Measurements from ENCODE around the gene SMIM14.
"Not testable (repeated sequence)": the region's sequence is repeated elsewhere in the genome, so short reads cannot be mapped to it uniquely, and the experiment has no call there.

Gene SMIM14

GRCh38 chr4:39638354-39639239 is at the start of gene SMIM14:
TSS of gene SMIM14 (minus strand) at chr4:39638865. CDS start at chr4:39605145, 33,720 bp downstream.
- Histone ChIP-seq H3K4me1 (ENCODE audit: insufficient read depth, low read length) (peaks cover 31% of the 10 kb centered on the region), H3K27ac (ENCODE audit: low read length) (peak within 1 kb of the TSS; percentile 44), H3K4me3 (ENCODE audit: low read length) (peak within 1 kb of the TSS; percentile 73)

GRCh38 chr4:39687014-39687413 is 48.3 kb upstream of the SMIM14 start:
- H3K27me3 ChIP-seq (ENCODE audit: insufficient read depth, low read length): no peaks in the 10 kb centered on the region
- no peaks in the 10 kb centered on the region for H3K36me3 ChIP-seq (ENCODE audit: insufficient read depth, low read depth, low read length)
- H3K9ac ChIP-seq (ENCODE audit: low read depth, low read length): no peak overlapping the region
- no peak overlapping the region for H3K4me3 ChIP-seq (ENCODE audit: low read length)
- H3K9me3 ChIP-seq (ENCODE audit: insufficient read depth, low read depth, low read length): no peaks in the 10 kb centered on the region
- H3K27ac ChIP-seq (ENCODE audit: low read length): no peak overlapping the region
- H3K4me1 ChIP-seq (ENCODE audit: insufficient read depth, low read length): no peaks in the 10 kb centered on the region

More at GRCh38 chr4:39638354-39639239, at the start of gene SMIM14:
- Histone ChIP-seq H3K9me3 (ENCODE audit: insufficient read depth, low read depth, low read length) (no peaks in the 10 kb centered on the region), H3K36me3 (ENCODE audit: insufficient read depth, low read depth, low read length) (no peaks in the 10 kb centered on the region), H3K27me3 (ENCODE audit: insufficient read depth, low read length) (no peaks in the 10 kb centered on the region), H3K9ac (ENCODE audit: low read depth, low read length) (peak within 1 kb of the TSS; percentile 82)

- Histone ChIP-seq H3K4me3 (ENCODE audit: low read length) (no peak overlapping the region), H3K9ac (ENCODE audit: low read depth, low read length) (no peak overlapping the region), H3K36me3 (ENCODE audit: insufficient read depth, low read depth, low read length) (no peaks in the 10 kb centered on the region), H3K9me3 (ENCODE audit: insufficient read depth, low read depth, low read length) (no peaks in the 10 kb centered on the region), H3K27ac (ENCODE audit: low read length) (no peak overlapping the region), H3K4me1 (ENCODE audit: insufficient read depth, low read length) (no peaks in the 10 kb centered on the region), H3K27me3 (ENCODE audit: insufficient read depth, low read length) (no peaks in the 10 kb centered on the region)
Observed at GRCh38 chr4:39685990-39686389, 47.3 kb upstream of the SMIM14 start.

GRCh38 chr4:39682138-39682537 is 43.5 kb upstream of the SMIM14 start:
- no peaks in the 10 kb centered on the region for H3K36me3 ChIP-seq (ENCODE audit: insufficient read depth, low read depth, low read length)
- no peaks in the 10 kb centered on the region for H3K4me1 ChIP-seq (ENCODE audit: insufficient read depth, low read length)
- no peaks in the 10 kb centered on the region for H3K9me3 ChIP-seq (ENCODE audit: insufficient read depth, low read depth, low read length)
- H3K9ac ChIP-seq (ENCODE audit: low read depth, low read length): no peak overlapping the region
- H3K27ac ChIP-seq (ENCODE audit: low read length): no peak overlapping the region
- H3K4me3 ChIP-seq (ENCODE audit: low read length): no peak overlapping the region
- H3K27me3 ChIP-seq (ENCODE audit: insufficient read depth, low read length): no peaks in the 10 kb centered on the region

- H3K4me1 ChIP-seq (ENCODE audit: insufficient read depth, low read length); H3K27me3 ChIP-seq (ENCODE audit: insufficient read depth, low read length); H3K27ac ChIP-seq (ENCODE audit: low read length); H3K9me3 ChIP-seq (ENCODE audit: insufficient read depth, low read depth, low read length); H3K36me3 ChIP-seq (ENCODE audit: insufficient read depth, low read depth, low read length); H3K4me3 ChIP-seq (ENCODE audit: low read length); H3K9ac ChIP-seq (ENCODE audit: low read depth, low read length): not testable (repeated sequence)
Observed at GRCh38 chr4:39681003-39681402, 42.3 kb upstream of the SMIM14 start.

GRCh38 chr4:39675681-39676080 is 37.0 kb upstream of the SMIM14 start:
- not testable (repeated sequence) for H3K9ac ChIP-seq (ENCODE audit: low read depth, low read length); H3K27me3 ChIP-seq (ENCODE audit: insufficient read depth, low read length); H3K4me3 ChIP-seq (ENCODE audit: low read length); H3K36me3 ChIP-seq (ENCODE audit: insufficient read depth, low read depth, low read length); H3K27ac ChIP-seq (ENCODE audit: low read length); H3K9me3 ChIP-seq (ENCODE audit: insufficient read depth, low read depth, low read length); H3K4me1 ChIP-seq (ENCODE audit: insufficient read depth, low read length)

GRCh38 chr4:39670296-39670695 is 31.6 kb upstream of the SMIM14 start:
- not testable (repeated sequence) for H3K4me1 ChIP-seq (ENCODE audit: insufficient read depth, low read length); H3K9me3 ChIP-seq (ENCODE audit: insufficient read depth, low read depth, low read length); H3K27me3 ChIP-seq (ENCODE audit: insufficient read depth, low read length); H3K9ac ChIP-seq (ENCODE audit: low read depth, low read length); H3K36me3 ChIP-seq (ENCODE audit: insufficient read depth, low read depth, low read length); H3K4me3 ChIP-seq (ENCODE audit: low read length); H3K27ac ChIP-seq (ENCODE audit: low read length)

- H3K4me1 ChIP-seq (ENCODE audit: insufficient read depth, low read length): no peaks in the 10 kb centered on the region
- no peaks in the 10 kb centered on the region for H3K9me3 ChIP-seq (ENCODE audit: insufficient read depth, low read depth, low read length)
- H3K4me3 ChIP-seq (ENCODE audit: low read length): no peak overlapping the region
- H3K36me3 ChIP-seq (ENCODE audit: insufficient read depth, low read depth, low read length): no peaks in the 10 kb centered on the region
- H3K27ac ChIP-seq (ENCODE audit: low read length): no peak overlapping the region
- no peaks in the 10 kb centered on the region for H3K27me3 ChIP-seq (ENCODE audit: insufficient read depth, low read length)
- no peak overlapping the region for H3K9ac ChIP-seq (ENCODE audit: low read depth, low read length)
Observed at GRCh38 chr4:39668887-39669286, 30.2 kb upstream of the SMIM14 start.

- H3K4me1 ChIP-seq (ENCODE audit: insufficient read depth, low read length): no peaks in the 10 kb centered on the region
- H3K9ac ChIP-seq (ENCODE audit: low read depth, low read length): no peak overlapping the region
- no peak overlapping the region for H3K4me3 ChIP-seq (ENCODE audit: low read length)
- H3K36me3 ChIP-seq (ENCODE audit: insufficient read depth, low read depth, low read length): no peaks in the 10 kb centered on the region
- H3K27ac ChIP-seq (ENCODE audit: low read length): no peak overlapping the region
- no peaks in the 10 kb centered on the region for H3K27me3 ChIP-seq (ENCODE audit: insufficient read depth, low read length)
- H3K9me3 ChIP-seq (ENCODE audit: insufficient read depth, low read depth, low read length): no peaks in the 10 kb centered on the region
Observed at GRCh38 chr4:39667706-39668105, 29.0 kb upstream of the SMIM14 start.

- Histone ChIP-seq H3K36me3 (ENCODE audit: insufficient read depth, low read depth, low read length) (no peaks in the 10 kb centered on the region), H3K9me3 (ENCODE audit: insufficient read depth, low read depth, low read length) (no peaks in the 10 kb centered on the region), H3K27ac (ENCODE audit: low read length) (no peak overlapping the region), H3K4me1 (ENCODE audit: insufficient read depth, low read length) (no peaks in the 10 kb centered on the region), H3K27me3 (ENCODE audit: insufficient read depth, low read length) (no peaks in the 10 kb centered on the region), H3K4me3 (ENCODE audit: low read length) (no peak overlapping the region), H3K9ac (ENCODE audit: low read depth, low read length) (no peak overlapping the region)
Observed at GRCh38 chr4:39664828-39665731, 26.4 kb upstream of the SMIM14 start.

- Histone ChIP-seq H3K9ac (ENCODE audit: low read depth, low read length) (no peak overlapping the region), H3K27me3 (ENCODE audit: insufficient read depth, low read length) (no peaks in the 10 kb centered on the region), H3K4me1 (ENCODE audit: insufficient read depth, low read length) (no peaks in the 10 kb centered on the region), H3K9me3 (ENCODE audit: insufficient read depth, low read depth, low read length) (no peaks in the 10 kb centered on the region), H3K36me3 (ENCODE audit: insufficient read depth, low read depth, low read length) (no peaks in the 10 kb centered on the region), H3K27ac (ENCODE audit: low read length) (no peak overlapping the region), H3K4me3 (ENCODE audit: low read length) (no peak overlapping the region)
Observed at GRCh38 chr4:39662683-39663082, 24.0 kb upstream of the SMIM14 start.

GRCh38 chr4:39660757-39661156 is 22.1 kb upstream of the SMIM14 start:
- H3K27ac ChIP-seq (ENCODE audit: low read length): no peak overlapping the region
- H3K9me3 ChIP-seq (ENCODE audit: insufficient read depth, low read depth, low read length): no peaks in the 10 kb centered on the region
- H3K4me3 ChIP-seq (ENCODE audit: low read length): no peak overlapping the region
- no peak overlapping the region for H3K9ac ChIP-seq (ENCODE audit: low read depth, low read length)
- no peaks in the 10 kb centered on the region for H3K27me3 ChIP-seq (ENCODE audit: insufficient read depth, low read length)
- no peaks in the 10 kb centered on the region for H3K36me3 ChIP-seq (ENCODE audit: insufficient read depth, low read depth, low read length)
- no peaks in the 10 kb centered on the region for H3K4me1 ChIP-seq (ENCODE audit: insufficient read depth, low read length)

All from iPS-20b (cell line).